GM19395 (cell line): ENCODE results near the gene MYADML2.

Source experiments
- ATAC-seq: cut with Tn5 transposase; IDR thresholded peaks from one replicate; pipeline ENCODE4 v1.9.1; 2021; ENCODE audit warnings: mild to moderate bottlenecking, moderate library complexity; ENCODE audit not compliant: unreplicated experiment

Gene MYADML2

GRCh38 chr17:81912441-81913309 is 34.4 kb downstream of the MYADML2 start:
- no peak for ATAC-seq

DNA sequence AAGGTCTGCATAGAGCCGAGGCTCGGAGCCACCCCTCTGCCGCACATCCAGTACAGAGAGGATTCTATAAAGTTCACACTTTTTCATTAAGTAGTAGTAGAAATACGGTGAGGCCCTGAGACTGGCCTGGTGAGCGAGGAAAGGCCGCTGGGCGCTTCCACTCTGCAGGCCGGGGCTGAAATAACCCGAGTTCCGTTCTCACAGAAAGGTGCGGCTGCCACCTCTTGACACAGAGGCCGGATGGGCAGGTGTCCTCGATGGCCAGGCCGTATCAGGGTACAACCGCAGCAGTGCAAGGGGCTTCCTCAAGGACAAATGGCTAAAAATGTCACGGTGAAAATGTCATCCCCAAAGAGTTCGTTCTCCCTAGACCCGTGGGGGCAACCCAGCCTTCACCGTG is 35.1 kb downstream of the MYADML2 start:
- no peak for ATAC-seq

DNA sequence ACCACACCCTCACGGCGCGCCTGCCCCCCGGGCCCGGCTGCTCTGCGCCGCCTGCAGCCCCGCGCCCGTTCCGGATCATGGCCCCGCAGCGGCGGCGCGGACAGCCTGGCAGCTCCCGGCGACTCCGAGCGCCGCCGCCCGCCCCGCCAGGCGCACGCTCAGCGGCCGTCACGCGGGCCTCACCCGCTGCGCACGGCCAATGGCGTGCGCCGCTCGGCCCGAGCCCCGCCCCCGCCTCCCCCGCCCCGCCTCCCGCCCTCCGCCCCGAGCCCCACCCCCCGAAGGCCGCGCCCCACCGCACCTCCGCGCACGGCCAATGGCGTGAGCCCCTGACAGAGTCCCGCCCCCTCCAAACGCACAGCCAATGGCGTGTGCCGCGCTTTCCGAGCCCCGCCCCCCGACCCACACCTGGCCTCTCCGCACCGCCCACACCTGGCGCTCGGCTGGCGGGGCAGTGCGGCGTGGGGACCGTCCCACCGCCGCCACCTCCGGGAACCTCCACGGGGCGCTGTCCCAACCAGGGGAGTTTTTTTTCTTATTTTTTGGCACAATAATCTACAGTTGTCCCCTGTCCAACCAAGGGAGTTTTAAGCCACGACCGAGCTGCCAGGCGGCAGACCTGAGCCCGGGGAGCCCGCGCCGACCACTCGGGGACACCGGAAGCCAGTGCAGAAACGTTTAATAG is 35.6 kb downstream of the MYADML2 start, which contains the start of gene PCYT2:
Gene PCYT2 (minus strand): TSS at position 123 of the 685 bp plus-strand sequence. CDS start 44 bp downstream, at position 79.
- peak; percentile 57 for ATAC-seq

GRCh38 chr17:81910840-81911276 is 36.2 kb downstream of the MYADML2 start:
- ATAC-seq: peak; percentile 44

GRCh38 chr17:81909966-81910839 is 36.8 kb downstream of the MYADML2 start:
- no peak for ATAC-seq

DNA sequence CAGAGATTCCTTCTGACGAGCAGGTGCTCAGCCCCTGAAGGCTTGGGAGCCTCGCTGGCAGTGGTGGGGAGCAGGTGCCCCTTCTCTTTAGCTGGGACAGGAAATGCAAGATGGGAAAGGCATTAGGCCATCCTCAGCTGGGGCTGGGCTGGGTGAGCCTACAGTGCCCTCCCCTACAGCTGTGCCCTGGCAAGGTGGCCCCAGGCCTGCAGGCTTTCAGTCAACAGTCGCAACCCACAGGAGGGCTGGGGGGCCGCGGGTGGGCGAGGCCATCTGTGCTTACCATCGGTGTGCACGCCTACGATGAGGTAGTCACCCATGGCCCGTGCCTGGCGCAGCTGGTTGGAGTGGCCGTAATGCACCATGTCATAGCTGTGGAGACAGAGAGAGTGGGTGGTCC is 37.8 kb downstream of the MYADML2 start:
- no peak for ATAC-seq

DNA sequence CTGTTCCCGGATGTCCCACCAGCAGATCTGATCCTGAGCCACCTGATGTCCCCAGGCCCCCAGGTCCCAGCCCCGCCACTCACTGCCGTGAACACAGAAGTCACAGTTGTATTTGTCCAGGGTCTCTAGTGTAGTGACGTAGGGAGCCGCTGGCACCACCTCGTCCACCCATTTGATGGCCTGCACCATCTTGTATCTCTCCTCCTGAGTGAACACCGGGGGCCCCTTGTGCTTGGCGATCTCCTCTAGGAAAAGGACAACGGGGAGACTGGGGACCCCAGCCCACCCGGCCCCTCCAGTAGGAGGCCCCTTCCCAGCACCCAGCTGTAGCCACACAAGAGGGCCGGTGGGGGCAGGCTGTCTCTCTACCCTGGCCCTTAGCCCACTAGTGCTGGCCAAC is 38.2 kb downstream of the MYADML2 start:
- no peak for ATAC-seq

DNA sequence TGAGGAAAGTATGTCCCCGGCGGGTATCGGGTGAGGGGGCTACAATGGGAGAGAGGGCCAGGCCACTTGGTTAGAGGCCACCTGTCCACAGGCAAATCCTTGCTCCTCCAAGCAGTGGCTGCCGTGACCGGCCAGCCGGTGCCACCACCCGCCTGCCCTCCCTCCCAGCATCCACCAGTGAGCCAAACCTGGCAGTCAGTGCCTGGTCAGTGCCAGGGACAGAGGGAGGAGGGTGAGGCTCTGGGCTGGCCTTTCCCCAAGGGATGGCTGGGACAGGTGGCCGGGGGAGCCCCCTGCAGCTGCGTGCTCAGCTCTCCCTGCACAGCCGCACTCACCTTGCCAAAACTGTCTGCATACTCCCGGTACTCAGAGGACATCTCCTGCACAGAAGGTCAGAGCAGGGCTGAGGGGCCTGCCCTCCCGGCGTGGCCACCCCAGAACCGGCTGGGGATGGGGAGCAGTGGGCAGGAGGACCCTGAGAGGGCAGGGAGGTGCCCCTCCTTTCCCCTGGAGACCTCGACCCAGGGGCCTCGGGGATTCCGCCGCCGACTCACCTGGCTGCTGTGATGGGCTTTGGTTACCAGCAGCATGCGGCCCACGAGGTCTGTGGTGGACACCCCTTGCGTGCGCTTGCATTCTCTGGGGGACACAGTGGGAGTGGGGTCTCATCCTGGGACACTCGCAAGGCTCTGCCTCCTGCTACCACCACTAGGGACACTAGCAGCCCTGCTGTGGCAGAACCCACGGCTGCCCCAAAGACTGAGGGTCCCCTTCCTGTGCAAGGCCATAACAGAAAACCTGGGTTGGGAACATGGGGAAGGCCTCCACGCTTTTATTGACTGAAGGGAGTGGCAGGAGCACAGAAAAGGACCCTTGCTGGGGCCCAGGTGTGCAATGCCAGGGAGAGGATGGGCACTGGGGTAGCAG is 39.6 kb downstream of the MYADML2 start:
- no peak for ATAC-seq

DNA sequence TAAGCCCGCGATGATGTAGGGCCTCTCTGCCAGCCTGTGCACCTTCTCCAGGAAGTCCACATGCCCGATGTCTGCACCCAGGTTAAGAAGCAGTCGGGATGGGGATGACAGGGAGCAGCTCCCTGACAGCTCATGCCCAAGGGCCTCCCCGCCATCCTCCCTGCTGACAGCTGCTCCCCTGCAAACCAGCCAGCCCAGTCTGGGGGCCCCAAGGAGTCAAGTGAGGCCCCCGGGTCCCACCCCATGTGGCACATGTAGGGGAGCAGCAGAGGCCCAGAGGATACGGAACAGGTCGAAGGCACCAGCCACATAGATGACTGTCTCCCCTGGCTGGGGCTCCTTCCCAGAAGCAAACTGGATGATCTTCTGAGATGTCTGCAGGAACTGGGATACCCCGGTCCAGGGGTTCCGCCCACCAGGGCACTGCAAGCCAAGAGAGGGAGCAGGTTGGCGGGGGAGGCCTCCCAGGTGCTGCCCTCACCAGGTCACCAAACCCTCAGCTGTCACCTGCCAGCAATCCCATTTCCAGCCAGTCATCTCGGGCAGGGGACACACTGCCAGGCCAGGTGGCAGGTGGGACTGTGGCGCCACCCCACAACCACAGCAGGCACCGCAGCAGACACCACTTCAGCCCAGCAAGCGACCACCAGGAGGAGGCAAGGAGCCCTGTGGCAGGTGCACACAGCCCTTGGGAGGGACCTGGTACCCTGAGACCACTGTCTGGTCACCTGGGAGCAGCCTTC is 40.4 kb downstream of the MYADML2 start:
- no peak for ATAC-seq

- ATAC-seq: no peak
Observed at GRCh38 chr17:81905993-81906392, 41.0 kb downstream of the MYADML2 start.

GRCh38 chr17:81905424-81905875 is 41.6 kb downstream of the MYADML2 start:
- no peak for ATAC-seq

GRCh38 chr17:81904600-81905423 is 42.2 kb downstream of the MYADML2 start:
- no peak for ATAC-seq

DNA sequence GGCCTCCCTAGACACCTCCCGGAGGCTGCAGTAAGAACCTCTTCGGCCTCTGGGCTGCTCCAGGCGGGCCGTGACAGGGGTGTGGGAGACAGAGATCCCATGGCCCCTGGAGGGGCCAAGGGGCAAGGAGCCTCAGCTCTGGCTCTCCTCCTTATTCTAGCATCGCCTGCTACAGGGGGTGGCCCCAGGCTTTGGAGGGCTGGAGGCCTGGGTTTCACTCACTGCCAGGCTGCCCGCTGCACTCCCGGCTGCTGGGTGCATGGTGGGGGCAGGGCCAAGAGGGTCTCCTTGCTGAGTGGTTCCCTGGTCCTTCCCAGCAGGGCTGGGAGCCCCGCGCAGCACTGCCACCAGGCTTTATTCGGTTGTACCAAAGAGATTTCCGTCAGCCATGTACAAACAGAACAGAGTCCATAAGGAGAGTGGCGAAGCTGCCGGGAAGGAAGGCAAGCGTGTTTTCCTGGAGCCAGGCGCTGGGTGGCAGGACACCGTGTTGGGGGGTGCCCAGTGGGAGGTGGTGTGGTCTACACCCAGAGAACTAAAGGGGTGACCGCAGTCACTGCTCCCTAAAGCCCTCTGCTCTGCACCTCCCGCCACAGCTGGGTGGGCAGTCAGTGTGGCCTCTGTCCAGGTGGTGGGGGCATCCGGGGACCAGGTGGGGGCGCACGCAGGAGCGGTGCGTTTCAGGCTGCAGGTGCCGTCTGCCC is 43.0 kb downstream of the MYADML2 start:
- ATAC-seq: no peak

DNA sequence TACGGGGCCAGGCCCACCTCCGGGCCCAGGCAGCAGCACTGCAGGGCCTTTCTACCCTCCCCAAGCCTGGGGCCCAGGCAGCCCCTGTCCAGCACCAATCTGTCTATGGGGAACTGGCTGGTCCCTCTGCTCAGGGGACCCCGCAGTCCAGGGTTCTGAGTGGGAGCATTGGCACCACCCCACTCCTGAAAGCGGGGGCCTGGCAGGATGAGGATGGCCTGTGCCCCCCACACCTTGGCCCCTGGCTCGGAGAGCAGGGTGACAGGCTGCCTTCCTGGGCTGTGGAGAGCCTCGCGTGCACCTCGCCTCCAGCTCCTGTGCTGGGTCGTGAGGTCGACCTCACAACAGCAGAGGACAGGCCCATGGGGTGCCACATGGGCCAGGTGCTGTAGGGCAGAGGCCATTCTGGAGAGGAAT is 43.6 kb downstream of the MYADML2 start:
- no peak for ATAC-seq

DNA sequence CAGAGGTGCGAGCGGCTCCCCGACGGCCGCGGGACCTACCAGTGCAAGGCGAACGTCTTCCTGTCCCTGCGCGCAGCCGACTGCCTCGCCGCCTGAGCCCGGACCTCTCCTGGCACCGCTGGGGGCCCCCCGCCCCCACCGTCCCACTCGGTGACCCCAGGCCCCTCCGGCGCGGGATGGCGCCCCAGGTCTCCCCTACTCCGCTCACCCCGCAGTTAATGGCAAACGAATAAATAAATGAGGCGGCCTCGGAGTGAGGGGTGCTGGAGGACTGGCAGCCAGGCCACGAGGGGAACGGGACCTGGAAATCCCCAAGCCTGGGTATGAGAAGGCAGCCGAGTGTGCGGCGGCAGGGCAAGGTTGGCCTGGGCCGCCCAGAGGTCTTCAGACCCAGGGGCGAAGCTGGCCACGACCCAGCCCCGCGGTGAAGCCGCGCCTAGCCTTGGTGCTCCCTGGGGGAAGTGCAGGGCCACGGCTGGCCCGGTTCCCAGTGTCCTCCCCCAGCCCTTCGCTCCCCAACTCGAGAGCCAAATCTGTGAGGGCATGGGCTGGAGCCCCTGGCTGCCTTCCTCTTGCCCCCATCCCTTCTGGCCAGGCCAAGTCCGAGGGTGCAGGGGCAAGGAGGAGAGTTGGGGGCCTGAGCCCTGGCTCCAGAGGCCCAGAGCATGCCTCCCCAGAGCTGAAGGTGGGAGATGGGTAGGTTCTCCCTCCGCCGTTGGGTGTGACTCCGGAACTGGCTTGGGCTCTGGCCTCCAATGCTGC is 44.2 kb downstream of the MYADML2 start:
- no peak for ATAC-seq

GRCh38 chr17:81902023-81902652 is 44.9 kb downstream of the MYADML2 start, which contains the start of gene NPB:
NPB (plus strand) TSS chr17:81902238; CDS start chr17:81902278, 40 bp downstream.
- ATAC-seq: no peak
